ENCODE data around the gene COG5.
A peak's percentile ranks its signal among the peaks of the same experiment; 100 is the strongest.

Gene COG5

DNA sequence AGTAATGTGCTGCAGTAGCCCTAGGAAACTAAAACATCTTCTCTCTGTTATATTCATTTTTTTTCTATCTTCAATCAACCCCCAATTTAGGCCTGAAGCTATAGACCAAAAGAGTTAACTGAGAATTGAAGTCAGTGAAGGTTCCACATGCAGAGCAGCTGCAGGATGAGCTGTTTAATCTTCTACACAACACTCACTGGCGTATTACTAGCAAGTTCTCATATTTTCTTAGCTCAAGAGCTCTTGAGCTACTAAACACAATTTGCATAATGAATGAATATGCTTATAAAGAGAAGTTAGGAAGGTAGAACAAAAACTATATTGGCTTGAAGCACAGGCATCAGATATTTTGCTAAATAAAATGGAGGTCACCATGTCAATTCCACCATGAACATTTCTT is 135.1 kb downstream of the COG5 start:
- H3K36me3 Mint-ChIP-seq (ENCODE audit: low read depth) = peaks cover 31% of the 10 kb centered on the region

DNA sequence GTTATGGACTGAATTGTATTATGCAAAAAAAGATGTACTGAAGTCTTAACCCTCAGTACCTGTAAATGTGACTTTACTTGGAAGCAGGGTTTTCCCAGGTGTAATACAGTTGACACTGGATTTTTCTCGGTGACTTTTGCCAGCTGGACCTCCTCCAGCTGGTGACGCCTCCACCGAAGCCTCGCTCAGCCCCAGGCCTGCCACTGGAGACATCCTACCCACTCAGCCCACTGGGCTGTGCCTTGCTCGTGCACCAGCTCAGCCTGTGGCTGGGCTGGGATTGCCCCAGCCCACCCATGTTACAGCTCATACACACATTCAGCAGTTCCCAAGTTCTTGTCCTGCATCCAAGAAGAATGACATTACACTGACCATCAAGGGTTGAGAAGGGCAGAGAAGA is 136.3 kb downstream of the COG5 start:
- H3K27ac Mint-ChIP-seq = no peak overlapping the region
- peaks cover 4% of the 10 kb centered on the region for H3K4me1 Mint-ChIP-seq (ENCODE audit: low read depth)
- no peak overlapping the region for H3K4me3 Mint-ChIP-seq
- peaks cover 33% of the 10 kb centered on the region for H3K36me3 Mint-ChIP-seq (ENCODE audit: low read depth)
- H3K27me3 Mint-ChIP-seq = no peaks in the 10 kb centered on the region
- peaks cover 5% of the 10 kb centered on the region for H3K9me3 Mint-ChIP-seq

More for the DNA sequence above, 135.1 kb downstream of the COG5 start:
- H3K4me1 Mint-ChIP-seq (ENCODE audit: low read depth) = peaks cover 4% of the 10 kb centered on the region
- no peak overlapping the region for H3K4me3 Mint-ChIP-seq
- H3K9me3 Mint-ChIP-seq = peaks cover 5% of the 10 kb centered on the region
- no peak overlapping the region for H3K27ac Mint-ChIP-seq
- no peaks in the 10 kb centered on the region for H3K27me3 Mint-ChIP-seq

DNA sequence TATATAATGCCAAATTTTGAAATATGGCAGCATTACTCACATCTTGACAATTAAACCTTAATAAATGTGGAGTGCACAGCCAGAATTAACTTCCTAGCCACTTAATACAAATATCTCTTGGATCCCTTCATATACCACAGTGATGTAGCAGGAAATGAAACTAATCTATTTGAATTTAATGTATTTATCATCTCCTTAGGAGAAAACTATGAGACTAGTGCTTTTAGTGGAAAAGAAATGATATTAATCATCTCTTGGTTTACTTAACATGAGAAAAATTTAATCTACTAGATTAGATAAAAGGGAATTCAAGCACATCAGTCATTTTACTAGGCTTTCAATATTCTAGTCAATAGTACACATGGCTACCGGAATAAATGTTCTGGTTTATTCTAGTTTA is 149.5 kb downstream of the COG5 start:
- H3K4me3 Mint-ChIP-seq = no peak overlapping the region
- peaks cover 21% of the 10 kb centered on the region for H3K36me3 Mint-ChIP-seq (ENCODE audit: low read depth)
- H3K9me3 Mint-ChIP-seq = no peaks in the 10 kb centered on the region
- no peak overlapping the region for H3K27ac Mint-ChIP-seq
- no peaks in the 10 kb centered on the region for H3K27me3 Mint-ChIP-seq
- no peaks in the 10 kb centered on the region for H3K4me1 Mint-ChIP-seq (ENCODE audit: low read depth)

DNA sequence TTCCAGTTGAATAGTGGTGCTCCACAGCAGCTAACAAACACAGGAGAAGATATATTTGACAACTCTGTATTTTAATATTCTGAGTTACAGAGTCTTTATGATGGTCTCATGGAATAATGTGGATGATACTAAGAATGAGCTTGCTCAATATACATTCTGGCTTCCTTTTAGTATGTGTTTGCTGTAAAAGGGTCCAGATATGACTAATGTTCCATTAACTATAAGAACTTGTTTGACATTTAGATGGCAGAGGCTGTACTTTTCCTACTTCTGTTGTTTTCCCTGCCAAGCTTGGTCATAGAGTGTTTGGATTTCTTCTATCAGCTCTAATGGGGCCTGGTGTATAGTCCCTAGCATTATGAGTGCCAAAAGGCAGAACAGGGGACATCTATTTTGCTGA is 155.4 kb downstream of the COG5 start:
- H3K4me3 Mint-ChIP-seq = no peak overlapping the region
- H3K36me3 Mint-ChIP-seq (ENCODE audit: low read depth) = peaks cover 48% of the 10 kb centered on the region
- H3K27ac Mint-ChIP-seq = peak overlapping the region; percentile 4
- H3K27me3 Mint-ChIP-seq = no peaks in the 10 kb centered on the region
- no peaks in the 10 kb centered on the region for H3K9me3 Mint-ChIP-seq
- H3K4me1 Mint-ChIP-seq (ENCODE audit: low read depth) = peaks cover 14% of the 10 kb centered on the region

DNA sequence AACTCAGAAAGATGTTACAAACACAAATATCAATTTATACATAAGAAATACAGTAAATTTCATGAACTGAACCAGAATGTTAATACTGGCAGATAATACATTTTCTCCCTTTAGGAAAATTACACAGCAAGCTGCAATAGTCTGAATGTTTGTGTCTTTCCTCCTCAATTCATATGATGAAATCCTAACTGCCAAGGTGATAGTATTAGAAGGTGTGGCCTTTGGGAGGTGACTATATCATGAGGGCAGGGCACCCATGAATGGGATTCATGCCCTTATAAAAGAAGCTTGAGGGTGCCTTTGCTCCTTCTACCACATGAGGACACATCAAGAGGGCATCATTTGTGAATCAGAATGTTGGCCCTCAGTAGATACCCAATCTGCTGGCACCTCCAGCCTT is 158.2 kb downstream of the COG5 start:
- Mint-ChIP-seq H3K27ac (no peak overlapping the region), H3K36me3 (ENCODE audit: low read depth) (peaks cover 46% of the 10 kb centered on the region), H3K27me3 (no peaks in the 10 kb centered on the region), H3K4me3 (no peak overlapping the region), H3K9me3 (no peaks in the 10 kb centered on the region), H3K4me1 (ENCODE audit: low read depth) (peaks cover 14% of the 10 kb centered on the region)

DNA sequence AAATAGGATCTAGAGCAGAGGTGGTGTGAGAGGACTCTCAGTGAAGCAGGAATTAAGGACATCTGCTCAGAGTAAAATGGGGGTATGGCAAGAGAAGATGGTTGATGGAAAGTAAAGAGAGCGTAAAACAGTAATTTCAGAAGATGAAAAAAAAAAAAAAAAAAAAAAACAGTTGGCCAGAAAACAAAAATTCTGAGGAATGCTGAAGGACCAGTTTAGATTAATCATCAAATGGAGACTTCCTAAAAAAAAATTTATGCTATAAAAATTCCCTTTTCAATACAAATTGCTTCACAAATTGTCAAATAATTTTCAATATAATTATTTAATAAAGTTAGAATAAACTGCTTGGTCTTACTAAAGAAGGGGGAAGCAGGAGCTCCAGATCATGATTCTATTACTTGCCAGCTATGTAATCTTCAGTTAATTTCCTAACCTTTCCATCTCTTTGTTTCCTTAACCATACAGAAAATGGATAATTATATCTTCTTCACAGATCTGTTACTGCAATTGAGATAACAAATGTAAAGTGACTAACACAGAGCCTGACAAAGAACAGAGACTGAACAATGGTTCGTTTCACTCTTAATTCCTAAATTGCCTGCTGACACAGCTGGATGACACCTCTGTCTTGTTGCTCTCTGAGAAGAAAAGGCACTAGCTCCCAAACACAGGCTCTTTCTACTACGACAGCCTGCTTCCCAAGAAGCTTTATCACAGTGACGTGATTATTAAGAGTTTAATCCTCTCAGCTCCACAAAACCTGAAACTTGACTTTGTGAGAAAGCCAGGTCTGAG is 158.8 kb downstream of the COG5 start:
- Mint-ChIP-seq H3K27me3 (no peaks in the 10 kb centered on the region), H3K4me3 (no peak overlapping the region), H3K27ac (no peak overlapping the region), H3K9me3 (no peaks in the 10 kb centered on the region), H3K4me1 (ENCODE audit: low read depth) (peaks cover 14% of the 10 kb centered on the region), H3K36me3 (ENCODE audit: low read depth) (peaks cover 44% of the 10 kb centered on the region)

DNA sequence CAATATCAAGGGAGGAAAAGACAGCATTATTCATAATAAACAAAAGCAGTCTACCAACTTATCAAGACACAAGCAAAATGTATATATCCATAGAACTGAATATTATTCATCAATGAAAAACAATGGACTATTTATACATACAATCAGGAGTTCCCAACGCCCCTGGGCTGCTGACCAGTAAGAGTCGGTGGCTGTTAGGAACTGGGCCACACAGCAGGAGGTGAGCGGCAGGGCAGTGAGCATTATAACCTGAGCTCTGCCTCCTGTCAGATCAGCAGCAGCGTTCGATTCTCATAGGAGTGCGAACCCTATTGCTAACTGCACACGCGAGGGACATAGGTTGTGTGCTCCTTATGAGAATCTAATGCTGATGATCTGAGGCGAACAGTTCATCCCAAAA is 165.6 kb downstream of the COG5 start:
- Mint-ChIP-seq H3K9me3 (peaks cover 4% of the 10 kb centered on the region), H3K27ac (no peak overlapping the region), H3K36me3 (ENCODE audit: low read depth) (peaks cover 24% of the 10 kb centered on the region), H3K4me1 (ENCODE audit: low read depth) (no peaks in the 10 kb centered on the region), H3K4me3 (no peak overlapping the region), H3K27me3 (no peaks in the 10 kb centered on the region)

DNA sequence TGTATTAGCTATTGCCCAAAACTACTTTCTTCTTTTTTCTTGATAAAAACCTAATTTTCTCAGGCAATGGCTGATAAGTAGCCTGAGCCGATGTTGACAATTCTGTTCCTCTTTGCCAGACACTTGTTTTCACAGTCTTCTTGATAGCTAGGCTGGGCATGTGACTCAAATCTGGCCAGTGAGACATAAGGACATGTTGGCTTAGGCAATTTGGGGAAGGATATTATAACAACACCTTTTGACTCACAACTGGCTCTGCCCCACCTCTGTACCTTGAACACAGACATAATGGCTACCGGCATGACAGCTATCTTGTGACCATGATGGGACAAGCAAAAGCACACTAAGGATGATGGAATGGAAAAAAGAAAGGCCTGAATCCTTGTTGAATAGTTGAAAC is 166.7 kb downstream of the COG5 start:
- H3K4me1 Mint-ChIP-seq (ENCODE audit: low read depth) = no peaks in the 10 kb centered on the region
- peaks cover 27% of the 10 kb centered on the region for H3K36me3 Mint-ChIP-seq (ENCODE audit: low read depth)
- H3K4me3 Mint-ChIP-seq = no peak overlapping the region
- no peaks in the 10 kb centered on the region for H3K27me3 Mint-ChIP-seq
- no peak overlapping the region for H3K27ac Mint-ChIP-seq
- H3K9me3 Mint-ChIP-seq = peaks cover 4% of the 10 kb centered on the region

DNA sequence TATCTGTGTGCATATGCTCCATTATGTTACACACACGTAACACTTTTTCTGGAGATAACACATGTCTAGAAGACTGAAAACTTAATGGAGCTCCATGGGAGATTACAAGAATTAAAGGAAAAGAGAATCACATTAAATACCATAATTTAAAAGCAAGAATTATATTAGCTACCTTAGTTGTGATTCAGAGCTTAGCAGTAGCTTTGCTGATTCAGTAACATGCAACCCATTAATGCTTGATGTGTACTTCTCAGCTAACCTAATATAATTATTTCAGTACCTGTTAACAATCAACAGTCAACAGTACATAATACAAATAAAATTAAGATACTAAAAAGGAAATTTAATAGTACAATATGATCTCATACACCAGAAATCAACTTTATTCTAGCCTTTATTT is 167.6 kb downstream of the COG5 start:
- Mint-ChIP-seq H3K9me3 (peaks cover 4% of the 10 kb centered on the region), H3K4me1 (ENCODE audit: low read depth) (no peaks in the 10 kb centered on the region), H3K36me3 (ENCODE audit: low read depth) (peaks cover 23% of the 10 kb centered on the region), H3K27ac (no peak overlapping the region), H3K4me3 (no peak overlapping the region), H3K27me3 (no peaks in the 10 kb centered on the region)

DNA sequence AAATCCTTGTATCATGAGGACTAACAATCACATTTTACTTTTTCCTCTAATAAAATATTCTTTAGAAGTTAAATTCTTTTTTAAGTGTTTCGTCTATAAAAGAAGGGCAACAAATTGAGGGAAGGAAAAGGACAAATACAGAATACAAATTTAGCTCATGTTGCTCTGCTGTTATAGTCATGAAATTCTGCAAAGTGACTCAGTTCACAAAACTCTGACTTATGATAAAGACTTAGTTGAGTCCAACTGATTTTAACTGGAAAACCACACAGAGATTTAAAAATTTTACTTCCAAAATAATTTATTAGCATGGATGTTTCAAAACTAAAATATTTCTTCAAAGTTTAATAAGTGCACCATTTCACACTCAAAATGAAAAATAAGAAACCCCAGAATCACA is 168.9 kb downstream of the COG5 start:
- Mint-ChIP-seq H3K36me3 (ENCODE audit: low read depth) (peaks cover 22% of the 10 kb centered on the region), H3K27me3 (no peaks in the 10 kb centered on the region), H3K27ac (no peak overlapping the region), H3K9me3 (peaks cover 4% of the 10 kb centered on the region), H3K4me1 (ENCODE audit: low read depth) (no peaks in the 10 kb centered on the region), H3K4me3 (no peak overlapping the region)

DNA sequence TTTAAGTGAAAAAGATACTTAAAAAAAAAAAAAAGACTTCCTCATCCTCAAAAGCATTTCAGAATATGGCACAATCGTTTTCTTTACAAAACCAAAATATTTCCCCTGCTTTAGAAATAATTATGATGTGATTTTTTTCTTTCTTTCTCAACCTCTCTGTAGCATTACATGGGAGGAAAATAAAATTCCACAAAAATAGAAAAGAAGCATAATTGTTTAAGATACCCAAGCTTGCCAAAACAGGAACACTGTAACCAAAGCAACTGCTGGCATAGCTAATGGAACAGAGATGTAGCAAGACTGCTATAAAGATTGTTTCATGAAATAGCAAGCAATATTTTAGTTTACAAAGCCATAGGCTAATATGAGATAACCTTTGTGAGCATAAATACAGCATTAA is 169.4 kb downstream of the COG5 start:
- no peaks in the 10 kb centered on the region for H3K4me1 Mint-ChIP-seq (ENCODE audit: low read depth)
- H3K4me3 Mint-ChIP-seq = no peak overlapping the region
- H3K36me3 Mint-ChIP-seq (ENCODE audit: low read depth) = peaks cover 19% of the 10 kb centered on the region
- H3K9me3 Mint-ChIP-seq = peaks cover under 1% of the 10 kb centered on the region
- H3K27ac Mint-ChIP-seq = no peak overlapping the region
- H3K27me3 Mint-ChIP-seq = no peaks in the 10 kb centered on the region

DNA sequence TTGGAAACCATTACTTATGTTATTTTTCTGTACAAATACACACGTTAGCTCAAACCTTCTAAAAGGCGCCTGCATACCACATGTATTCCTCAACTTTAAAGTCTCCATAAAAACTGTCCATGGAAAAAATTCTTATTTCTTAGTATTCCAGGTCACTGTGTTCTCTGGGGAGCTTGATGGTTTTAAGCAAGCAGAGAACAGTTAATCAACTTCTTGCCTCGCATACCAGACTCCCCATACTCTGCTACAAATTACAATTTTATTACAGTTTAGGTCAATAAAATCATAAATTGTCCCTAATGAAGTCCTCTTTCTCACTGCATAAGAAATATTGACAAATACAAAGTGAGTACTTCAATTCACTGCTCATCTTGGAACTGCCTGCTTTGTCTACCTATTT is 170.9 kb downstream of the COG5 start:
- H3K4me3 Mint-ChIP-seq = no peak overlapping the region
- H3K27me3 Mint-ChIP-seq = no peaks in the 10 kb centered on the region
- H3K27ac Mint-ChIP-seq = no peak overlapping the region
- H3K36me3 Mint-ChIP-seq (ENCODE audit: low read depth) = peaks cover 12% of the 10 kb centered on the region
- peaks cover 3% of the 10 kb centered on the region for H3K4me1 Mint-ChIP-seq (ENCODE audit: low read depth)
- H3K9me3 Mint-ChIP-seq = no peaks in the 10 kb centered on the region

DNA sequence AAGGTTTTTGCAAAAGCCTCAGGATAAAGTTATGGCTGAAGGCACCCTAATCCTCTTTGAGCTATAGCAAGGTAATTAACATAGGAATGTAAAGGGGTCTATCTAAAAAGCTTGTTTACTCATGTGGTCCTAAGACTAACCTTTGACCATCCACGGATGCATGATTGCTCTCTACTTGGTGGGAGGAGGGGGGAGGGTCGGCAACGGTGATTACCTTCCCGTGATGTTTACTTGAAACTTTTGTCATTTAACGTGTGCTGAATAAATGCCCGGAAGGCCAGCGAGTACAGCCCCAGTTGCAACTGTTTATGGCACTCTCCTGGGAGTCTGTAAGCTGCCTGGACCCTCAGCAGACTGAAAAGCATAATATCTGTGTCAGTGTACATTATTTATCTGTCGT is 172.8 kb downstream of the COG5 start:
- Mint-ChIP-seq H3K27ac (no peak overlapping the region), H3K9me3 (no peaks in the 10 kb centered on the region), H3K27me3 (no peaks in the 10 kb centered on the region), H3K36me3 (ENCODE audit: low read depth) (peaks cover 12% of the 10 kb centered on the region), H3K4me1 (ENCODE audit: low read depth) (peaks cover 8% of the 10 kb centered on the region), H3K4me3 (no peak overlapping the region)

DNA sequence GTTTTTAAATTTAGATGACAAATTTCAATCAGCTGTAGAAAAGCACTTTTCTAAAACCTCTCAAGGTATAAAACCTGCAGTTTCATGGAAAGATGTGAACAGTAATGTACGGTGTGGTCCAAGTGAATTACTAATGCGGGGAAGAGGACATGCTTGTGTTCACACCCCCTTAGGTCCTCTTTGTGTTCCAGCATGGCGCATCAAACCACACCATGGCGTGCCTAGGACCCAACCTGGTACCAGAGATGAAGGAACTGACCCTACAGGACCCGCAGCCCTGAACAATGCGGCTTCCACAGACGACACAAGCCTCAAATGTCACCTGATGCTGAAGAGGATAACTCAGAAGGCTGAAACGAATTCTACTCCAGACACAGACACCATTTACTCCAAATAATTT is 175.1 kb downstream of the COG5 start:
- Mint-ChIP-seq H3K4me1 (ENCODE audit: low read depth) (peaks cover 8% of the 10 kb centered on the region), H3K9me3 (no peaks in the 10 kb centered on the region), H3K27me3 (no peaks in the 10 kb centered on the region), H3K36me3 (ENCODE audit: low read depth) (peaks cover 8% of the 10 kb centered on the region), H3K27ac (no peak overlapping the region), H3K4me3 (no peak overlapping the region)

DNA sequence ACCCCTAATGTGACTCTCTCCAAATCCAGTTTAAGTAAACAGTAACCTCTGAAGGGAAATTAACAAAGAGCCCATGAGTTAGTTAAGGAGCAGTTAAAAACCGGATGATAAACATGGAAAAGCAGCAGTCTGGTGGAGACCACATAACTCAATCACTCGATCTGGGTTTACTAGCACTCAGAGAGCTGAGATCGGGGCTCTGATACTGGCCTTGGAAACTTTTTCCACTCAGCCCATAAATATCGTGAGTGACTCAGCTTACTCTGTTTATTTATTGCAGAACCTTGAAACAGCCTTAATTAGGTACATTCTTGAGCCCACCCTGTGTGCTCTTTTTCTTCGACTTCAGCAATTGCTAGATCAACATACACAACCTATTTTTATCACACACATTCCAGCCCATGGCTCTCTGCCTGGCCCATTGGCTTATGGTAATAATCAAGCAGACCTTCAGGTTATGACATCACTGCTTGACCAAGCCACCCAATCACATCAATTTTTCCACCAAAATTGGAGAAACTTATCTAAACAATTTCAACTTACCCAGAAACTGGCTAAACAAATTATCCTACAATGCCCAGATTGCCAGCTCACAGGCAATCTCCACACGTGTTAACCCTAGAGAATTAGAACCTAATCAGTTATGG is 176.0 kb downstream of the COG5 start:
- Mint-ChIP-seq H3K36me3 (ENCODE audit: low read depth) (peaks cover 8% of the 10 kb centered on the region), H3K9me3 (no peaks in the 10 kb centered on the region), H3K4me1 (ENCODE audit: low read depth) (peaks cover 8% of the 10 kb centered on the region), H3K27ac (no peak overlapping the region), H3K27me3 (no peaks in the 10 kb centered on the region), H3K4me3 (no peak overlapping the region)

DNA sequence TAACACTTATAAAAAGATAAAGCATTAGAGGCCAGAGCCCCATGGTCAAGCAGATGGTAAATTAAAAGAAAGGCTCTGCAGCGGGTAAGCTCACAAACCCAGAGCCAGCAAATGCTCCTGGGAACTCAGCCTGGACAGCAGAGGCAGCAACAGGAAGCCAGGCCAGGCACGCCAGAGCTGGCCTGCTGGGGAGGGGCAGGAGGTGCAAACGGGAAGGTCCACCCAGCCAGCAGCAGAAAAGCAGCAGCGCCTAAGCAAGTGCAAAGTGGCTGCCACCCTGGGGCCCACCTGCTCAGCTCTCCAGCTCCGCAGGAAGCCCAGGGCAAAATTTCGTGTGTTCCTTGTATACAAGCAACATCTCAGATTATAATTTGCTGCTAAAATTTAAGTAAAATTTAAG is 176.6 kb downstream of the COG5 start:
- H3K36me3 Mint-ChIP-seq (ENCODE audit: low read depth) = peaks cover 6% of the 10 kb centered on the region

More for the DNA sequence above, 176.6 kb downstream of the COG5 start:
- Mint-ChIP-seq H3K9me3 (no peaks in the 10 kb centered on the region), H3K27me3 (no peaks in the 10 kb centered on the region), H3K4me3 (no peak overlapping the region), H3K27ac (no peak overlapping the region), H3K4me1 (ENCODE audit: low read depth) (peaks cover 8% of the 10 kb centered on the region)
